ENCODE data around the gene TBK1. TPM values are rescaled to one million over a fixed set of nuclear protein-coding genes. Genes with fewer than 3 reads are reported as not detected.

Gene TBK1
- polyA plus RNA-seq, 1 donor from 2014 or later = 19.7 TPM

DNA sequence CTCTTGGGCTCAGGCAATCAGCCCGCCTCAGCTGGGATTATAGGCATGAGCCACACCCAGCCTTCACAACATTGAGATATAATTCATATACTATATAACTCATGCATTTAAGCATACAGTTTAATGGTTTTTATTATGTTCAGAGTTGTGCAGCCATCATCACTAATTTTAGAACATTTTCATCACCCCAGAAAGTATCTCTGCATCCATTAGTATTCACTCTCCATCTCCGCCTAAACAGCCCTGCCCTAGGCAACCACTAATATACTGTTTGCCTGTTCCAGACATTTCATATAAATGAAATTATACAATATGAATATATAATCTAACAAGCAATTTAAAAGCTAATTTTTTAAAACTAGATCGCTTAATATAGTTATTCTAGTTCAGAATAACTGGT is 34.7 kb downstream of the TBK1 start:
- H3K9me3 ChIP-seq (ENCODE audit: low read length) = no peaks in the 10 kb centered on the region
- no peak overlapping the region for H3K9ac ChIP-seq (ENCODE audit: low read length)
- no peaks in the 10 kb centered on the region for H3K27me3 ChIP-seq (ENCODE audit: insufficient read depth, low read depth, low read length)
- TF ChIP-seq, protein P1, sequence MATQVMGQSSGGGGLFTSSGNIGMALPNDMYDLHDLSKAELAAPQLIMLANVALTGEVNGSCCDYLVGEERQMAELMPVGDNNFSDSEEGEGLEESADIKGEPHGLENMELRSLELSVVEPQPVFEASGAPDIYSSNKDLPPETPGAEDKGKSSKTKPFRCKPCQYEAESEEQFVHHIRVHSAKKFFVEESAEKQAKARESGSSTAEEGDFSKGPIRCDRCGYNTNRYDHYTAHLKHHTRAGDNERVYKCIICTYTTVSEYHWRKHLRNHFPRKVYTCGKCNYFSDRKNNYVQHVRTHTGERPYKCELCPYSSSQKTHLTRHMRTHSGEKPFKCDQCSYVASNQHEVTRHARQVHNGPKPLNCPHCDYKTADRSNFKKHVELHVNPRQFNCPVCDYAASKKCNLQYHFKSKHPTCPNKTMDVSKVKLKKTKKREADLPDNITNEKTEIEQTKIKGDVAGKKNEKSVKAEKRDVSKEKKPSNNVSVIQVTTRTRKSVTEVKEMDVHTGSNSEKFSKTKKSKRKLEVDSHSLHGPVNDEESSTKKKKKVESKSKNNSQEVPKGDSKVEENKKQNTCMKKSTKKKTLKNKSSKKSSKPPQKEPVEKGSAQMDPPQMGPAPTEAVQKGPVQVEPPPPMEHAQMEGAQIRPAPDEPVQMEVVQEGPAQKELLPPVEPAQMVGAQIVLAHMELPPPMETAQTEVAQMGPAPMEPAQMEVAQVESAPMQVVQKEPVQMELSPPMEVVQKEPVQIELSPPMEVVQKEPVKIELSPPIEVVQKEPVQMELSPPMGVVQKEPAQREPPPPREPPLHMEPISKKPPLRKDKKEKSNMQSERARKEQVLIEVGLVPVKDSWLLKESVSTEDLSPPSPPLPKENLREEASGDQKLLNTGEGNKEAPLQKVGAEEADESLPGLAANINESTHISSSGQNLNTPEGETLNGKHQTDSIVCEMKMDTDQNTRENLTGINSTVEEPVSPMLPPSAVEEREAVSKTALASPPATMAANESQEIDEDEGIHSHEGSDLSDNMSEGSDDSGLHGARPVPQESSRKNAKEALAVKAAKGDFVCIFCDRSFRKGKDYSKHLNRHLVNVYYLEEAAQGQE (IDR thresholded peaks at IDR 0.05; ENCODE audit: borderline replicate concordance) = no peak
- no peak for TF ChIP-seq SMC3 (conservative IDR thresholded peaks at IDR 0.05; ENCODE audit: poor library complexity)
- no peak for TF ChIP-seq POLR2AphosphoS5 (IDR thresholded peaks at IDR 0.05)
- no peak for TF ChIP-seq MXI1 (conservative IDR thresholded peaks at IDR 0.05; ENCODE audit: poor library complexity, severe bottlenecking)
- H2AFZ ChIP-seq (ENCODE audit: low read depth, low read length) = no peak overlapping the region
- no peaks in the 10 kb centered on the region for H3F3A ChIP-seq (ENCODE audit: insufficient read depth, low read length, poor library complexity, severe bottlenecking)
- H3K9me2 ChIP-seq (ENCODE audit: insufficient read depth, low read length) = no peaks in the 10 kb centered on the region
- H4K20me1 ChIP-seq (ENCODE audit: insufficient read depth) = no peaks in the 10 kb centered on the region
- H3K36me3 ChIP-seq (ENCODE audit: insufficient read depth, low read length) = peaks cover 5% of the 10 kb centered on the region
- H3K4me2 ChIP-seq (ENCODE audit: low read length) = no peak overlapping the region
- no peak overlapping the region for H3K27ac ChIP-seq (ENCODE audit: low read length)
- H3K79me2 ChIP-seq (replicated peaks; ENCODE audit: insufficient read depth, low read length) = no peaks in the 10 kb centered on the region
- no peak overlapping the region for H3K4me3 ChIP-seq (ENCODE audit: low read length)

DNA sequence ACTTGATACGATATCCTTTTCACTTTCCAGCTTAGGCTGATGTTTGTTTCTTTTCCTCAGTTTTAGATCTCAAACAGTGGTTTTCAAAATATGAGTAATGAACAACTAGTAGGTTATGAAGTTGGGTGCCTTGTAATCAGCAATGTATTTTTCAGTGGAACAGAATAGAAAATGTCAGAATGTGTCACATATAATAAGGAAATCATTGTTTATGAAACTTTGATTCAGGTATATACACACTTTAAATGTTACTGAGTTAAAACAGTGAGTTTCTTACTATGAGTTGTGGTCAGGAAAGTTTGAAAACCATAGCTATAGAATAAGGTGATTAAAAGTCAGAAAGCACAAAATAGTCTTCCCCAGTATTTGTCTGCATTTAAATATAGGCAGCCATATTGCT is 39.8 kb downstream of the TBK1 start:
- no peak overlapping the region for H3K4me3 ChIP-seq (ENCODE audit: low read length)
- no peaks in the 10 kb centered on the region for H3F3A ChIP-seq (ENCODE audit: insufficient read depth, low read length, poor library complexity, severe bottlenecking)
- TF ChIP-seq, protein P1 (IDR thresholded peaks at IDR 0.05; ENCODE audit: borderline replicate concordance) = no peak
- H3K36me3 ChIP-seq (ENCODE audit: insufficient read depth, low read length) = no peaks in the 10 kb centered on the region
- H3K79me2 ChIP-seq (replicated peaks; ENCODE audit: insufficient read depth, low read length) = no peaks in the 10 kb centered on the region
- no peaks in the 10 kb centered on the region for H3K9me3 ChIP-seq (ENCODE audit: low read length)
- H2AFZ ChIP-seq (ENCODE audit: low read depth, low read length) = no peak overlapping the region
- H3K27me3 ChIP-seq (ENCODE audit: insufficient read depth, low read depth, low read length) = no peaks in the 10 kb centered on the region
- no peaks in the 10 kb centered on the region for H3K9me2 ChIP-seq (ENCODE audit: insufficient read depth, low read length)
- H3K27ac ChIP-seq (ENCODE audit: low read length) = no peak overlapping the region
- H3K9ac ChIP-seq (ENCODE audit: low read length) = no peak overlapping the region
- H3K4me2 ChIP-seq (ENCODE audit: low read length) = no peak overlapping the region
- no peaks in the 10 kb centered on the region for H4K20me1 ChIP-seq (ENCODE audit: insufficient read depth)

- H3K36me3 ChIP-seq (ENCODE audit: insufficient read depth, low read length) = no peaks in the 10 kb centered on the region
- H3K27me3 ChIP-seq (ENCODE audit: insufficient read depth, low read depth, low read length) = no peaks in the 10 kb centered on the region
- H3K79me2 ChIP-seq (replicated peaks; ENCODE audit: insufficient read depth, low read length) = no peaks in the 10 kb centered on the region
- H3K9me3 ChIP-seq (ENCODE audit: low read length) = no peaks in the 10 kb centered on the region
- no peak overlapping the region for H2AFZ ChIP-seq (ENCODE audit: low read depth, low read length)
- no peaks in the 10 kb centered on the region for H3F3A ChIP-seq (ENCODE audit: insufficient read depth, low read length, poor library complexity, severe bottlenecking)
- no peak for TF ChIP-seq RAD21 (conservative IDR thresholded peaks at IDR 0.05)
- TF ChIP-seq EZH2 (IDR thresholded peaks at IDR 0.05; ENCODE audit: borderline replicate concordance, insufficient read depth, low read length, poor library complexity, severe bottlenecking) = no peak
- no peak for TF ChIP-seq MXI1 (conservative IDR thresholded peaks at IDR 0.05; ENCODE audit: poor library complexity, severe bottlenecking)
- TF ChIP-seq, protein P1 (IDR thresholded peaks at IDR 0.05; ENCODE audit: borderline replicate concordance) = no peak
- TF ChIP-seq EP300 (conservative IDR thresholded peaks at IDR 0.05; ENCODE audit: poor library complexity, severe bottlenecking) = no peak
- TF ChIP-seq, protein P2, sequence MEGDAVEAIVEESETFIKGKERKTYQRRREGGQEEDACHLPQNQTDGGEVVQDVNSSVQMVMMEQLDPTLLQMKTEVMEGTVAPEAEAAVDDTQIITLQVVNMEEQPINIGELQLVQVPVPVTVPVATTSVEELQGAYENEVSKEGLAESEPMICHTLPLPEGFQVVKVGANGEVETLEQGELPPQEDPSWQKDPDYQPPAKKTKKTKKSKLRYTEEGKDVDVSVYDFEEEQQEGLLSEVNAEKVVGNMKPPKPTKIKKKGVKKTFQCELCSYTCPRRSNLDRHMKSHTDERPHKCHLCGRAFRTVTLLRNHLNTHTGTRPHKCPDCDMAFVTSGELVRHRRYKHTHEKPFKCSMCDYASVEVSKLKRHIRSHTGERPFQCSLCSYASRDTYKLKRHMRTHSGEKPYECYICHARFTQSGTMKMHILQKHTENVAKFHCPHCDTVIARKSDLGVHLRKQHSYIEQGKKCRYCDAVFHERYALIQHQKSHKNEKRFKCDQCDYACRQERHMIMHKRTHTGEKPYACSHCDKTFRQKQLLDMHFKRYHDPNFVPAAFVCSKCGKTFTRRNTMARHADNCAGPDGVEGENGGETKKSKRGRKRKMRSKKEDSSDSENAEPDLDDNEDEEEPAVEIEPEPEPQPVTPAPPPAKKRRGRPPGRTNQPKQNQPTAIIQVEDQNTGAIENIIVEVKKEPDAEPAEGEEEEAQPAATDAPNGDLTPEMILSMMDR (IDR thresholded peaks at IDR 0.05; ENCODE audit: poor library complexity, severe bottlenecking) = no peak
- H4K20me1 ChIP-seq (ENCODE audit: insufficient read depth) = no peaks in the 10 kb centered on the region
- H3K27ac ChIP-seq (ENCODE audit: low read length) = no peak overlapping the region
- no peaks in the 10 kb centered on the region for H3K9me2 ChIP-seq (ENCODE audit: insufficient read depth, low read length)
- no peak overlapping the region for H3K9ac ChIP-seq (ENCODE audit: low read length)
- H3K4me3 ChIP-seq (ENCODE audit: low read length) = no peak overlapping the region
- H3K4me2 ChIP-seq (ENCODE audit: low read length) = no peak overlapping the region
Observed at GRCh38 chr12:64493513-64493912, 41.6 kb downstream of the TBK1 start.
